Fibroblast of mammary gland (primary cell): ENCODE results near the gene TMEM154.

Experiments
- DNase-seq: peaks from one replicate; pipeline ENCODE4 v3.0.0-alpha.2; 2010; ENCODE audit warnings: low read depth
- H3K4me3 ChIP-seq: 2 replicates; pipeline ENCODE4 v1.5.1; 2011; ENCODE audit warnings: low read depth, mild to moderate bottlenecking, low read length, moderate library complexity; ENCODE audit not compliant: control insufficient read depth
- TF ChIP-seq, protein P1 (sequence below): conservative IDR thresholded peaks from 2 replicates; pipeline ENCODE4 v1.5.1; 2011; ENCODE audit warnings: low read depth, low read length, inconsistent platforms; ENCODE audit not compliant: control insufficient read depth, insufficient read depth

TMEM154 gene

DNA sequence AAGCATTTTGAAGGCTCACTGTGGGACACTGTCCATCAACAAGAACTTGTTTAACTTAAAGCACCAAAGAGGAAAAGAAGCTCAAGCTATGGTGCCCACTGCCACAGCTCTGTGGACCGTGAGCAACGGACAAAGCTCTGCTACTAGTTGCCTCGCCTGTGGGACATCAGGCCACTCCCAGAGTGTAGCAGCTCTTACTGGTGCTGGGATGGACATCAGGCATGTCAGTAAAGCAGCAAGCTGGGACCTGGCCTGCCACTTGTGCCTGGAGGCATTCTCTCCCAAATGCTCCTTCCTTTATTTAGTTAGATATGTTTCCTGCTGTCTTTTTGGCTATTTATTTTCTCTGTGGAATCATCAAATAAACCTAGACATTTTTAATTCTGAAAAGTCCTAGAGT, 46.7 kb downstream of the TMEM154 start:
- no peak overlapping the region for H3K4me3 ChIP-seq
- DNase-seq: no peak
- TF ChIP-seq, protein P1, sequence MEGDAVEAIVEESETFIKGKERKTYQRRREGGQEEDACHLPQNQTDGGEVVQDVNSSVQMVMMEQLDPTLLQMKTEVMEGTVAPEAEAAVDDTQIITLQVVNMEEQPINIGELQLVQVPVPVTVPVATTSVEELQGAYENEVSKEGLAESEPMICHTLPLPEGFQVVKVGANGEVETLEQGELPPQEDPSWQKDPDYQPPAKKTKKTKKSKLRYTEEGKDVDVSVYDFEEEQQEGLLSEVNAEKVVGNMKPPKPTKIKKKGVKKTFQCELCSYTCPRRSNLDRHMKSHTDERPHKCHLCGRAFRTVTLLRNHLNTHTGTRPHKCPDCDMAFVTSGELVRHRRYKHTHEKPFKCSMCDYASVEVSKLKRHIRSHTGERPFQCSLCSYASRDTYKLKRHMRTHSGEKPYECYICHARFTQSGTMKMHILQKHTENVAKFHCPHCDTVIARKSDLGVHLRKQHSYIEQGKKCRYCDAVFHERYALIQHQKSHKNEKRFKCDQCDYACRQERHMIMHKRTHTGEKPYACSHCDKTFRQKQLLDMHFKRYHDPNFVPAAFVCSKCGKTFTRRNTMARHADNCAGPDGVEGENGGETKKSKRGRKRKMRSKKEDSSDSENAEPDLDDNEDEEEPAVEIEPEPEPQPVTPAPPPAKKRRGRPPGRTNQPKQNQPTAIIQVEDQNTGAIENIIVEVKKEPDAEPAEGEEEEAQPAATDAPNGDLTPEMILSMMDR: no peak

DNA sequence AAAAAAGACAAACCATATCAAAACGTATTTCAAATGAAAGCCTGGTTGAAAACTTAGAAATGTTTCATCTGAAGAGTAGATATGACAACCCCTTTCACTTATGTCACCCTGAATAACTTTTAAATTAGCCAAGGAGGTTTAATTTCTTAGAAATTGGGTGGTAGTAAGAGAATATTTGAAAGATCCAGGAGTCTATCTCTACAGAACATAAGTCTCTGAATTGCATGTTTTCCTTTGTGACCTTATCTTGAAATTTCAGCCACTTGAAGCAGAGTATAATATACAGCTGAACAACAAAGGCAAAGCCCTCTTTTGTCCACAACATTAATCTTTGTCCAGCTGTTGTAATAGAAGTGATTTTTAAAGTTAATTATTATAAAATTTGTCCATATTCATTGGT, 49.5 kb downstream of the TMEM154 start:
- no peak for DNase-seq
- H3K4me3 ChIP-seq: no peak overlapping the region
- TF ChIP-seq, protein P1: no peak

DNA sequence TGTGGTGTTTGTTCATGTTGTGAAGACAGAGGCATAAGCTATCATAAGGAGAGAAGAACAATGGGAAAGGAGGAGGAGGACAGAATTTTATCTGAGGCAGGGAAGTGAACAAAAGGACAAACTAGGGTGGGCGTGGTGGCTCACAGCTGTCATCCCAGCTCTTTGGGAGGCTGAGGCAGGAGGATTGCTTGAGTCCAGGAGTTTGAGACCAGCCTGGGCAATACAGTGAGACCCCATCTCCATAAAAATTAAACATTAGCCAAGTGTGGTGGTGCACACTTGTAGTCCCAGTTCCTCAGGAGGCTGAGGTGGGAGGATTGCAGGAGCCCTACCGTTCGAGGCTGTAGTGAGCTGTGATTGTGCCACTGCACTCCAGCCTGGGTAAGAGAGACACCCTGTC, 49.9 kb downstream of the TMEM154 start:
- TF ChIP-seq, protein P1: no peak
- no peak overlapping the region for H3K4me3 ChIP-seq
- no peak for DNase-seq

DNA sequence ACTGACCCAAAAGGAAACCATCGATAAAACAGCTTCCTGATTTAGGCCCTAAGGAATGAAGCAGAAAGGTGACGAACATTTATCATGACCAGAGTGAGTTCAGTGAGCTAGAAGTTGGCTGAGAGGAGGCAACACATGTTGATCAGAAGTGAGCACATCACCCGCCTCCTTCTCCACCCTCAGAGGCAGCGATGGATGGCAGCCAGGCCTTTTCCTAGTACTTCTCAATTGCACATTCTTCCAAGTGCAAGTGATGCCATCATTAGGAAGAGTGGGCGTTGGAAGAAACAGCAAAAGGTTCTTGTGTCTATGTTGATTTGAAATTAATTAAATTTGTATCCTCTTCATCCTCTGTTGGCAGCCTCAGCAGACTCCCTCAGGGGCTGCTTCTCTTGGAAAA, 51.7 kb downstream of the TMEM154 start:
- H3K4me3 ChIP-seq: no peak overlapping the region
- TF ChIP-seq, protein P1: no peak
- peak; percentile 90 for DNase-seq

DNA sequence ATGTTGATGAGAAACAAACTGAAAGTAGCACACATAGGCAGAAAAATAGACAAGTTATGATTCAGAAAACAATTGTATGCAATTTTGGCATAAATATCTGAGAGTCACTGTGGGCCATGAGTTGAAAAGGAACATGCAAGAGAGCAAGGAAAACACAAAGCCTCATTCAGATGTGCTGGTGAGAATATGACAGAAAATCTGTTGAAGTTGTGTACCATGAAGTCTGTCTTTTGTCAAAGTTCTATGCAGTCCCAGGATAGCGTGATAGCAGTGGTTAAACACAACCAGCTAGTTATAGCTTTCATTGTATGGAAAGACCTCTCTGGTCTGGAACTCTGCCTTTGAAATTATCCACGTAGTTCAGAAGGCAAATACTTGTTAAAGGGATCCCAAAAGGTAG, 53.0 kb downstream of the TMEM154 start:
- TF ChIP-seq, protein P1: no peak
- no peak for DNase-seq
- no peak overlapping the region for H3K4me3 ChIP-seq

DNA sequence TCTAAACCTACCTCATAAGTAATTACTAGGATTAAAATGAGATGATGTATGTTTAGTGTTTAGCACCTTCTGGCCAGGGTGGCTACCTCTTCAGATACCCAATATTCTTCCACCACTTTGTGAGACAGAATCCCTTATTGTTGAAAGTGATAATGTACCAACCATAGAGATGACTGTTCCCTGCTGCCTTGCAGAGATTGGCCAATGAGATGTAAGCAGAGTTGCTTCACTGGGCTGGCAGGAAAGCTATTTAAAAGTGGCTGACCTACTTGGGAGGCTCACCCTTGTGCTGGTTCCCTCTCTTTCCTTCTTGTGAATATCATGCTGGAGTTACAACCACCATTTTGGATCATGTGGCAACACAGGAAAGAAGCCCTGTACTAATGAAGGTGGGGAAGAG, 58.9 kb downstream of the TMEM154 start:
- peak; percentile 15 for DNase-seq
- TF ChIP-seq, protein P1: no peak
- no peak overlapping the region for H3K4me3 ChIP-seq

DNA sequence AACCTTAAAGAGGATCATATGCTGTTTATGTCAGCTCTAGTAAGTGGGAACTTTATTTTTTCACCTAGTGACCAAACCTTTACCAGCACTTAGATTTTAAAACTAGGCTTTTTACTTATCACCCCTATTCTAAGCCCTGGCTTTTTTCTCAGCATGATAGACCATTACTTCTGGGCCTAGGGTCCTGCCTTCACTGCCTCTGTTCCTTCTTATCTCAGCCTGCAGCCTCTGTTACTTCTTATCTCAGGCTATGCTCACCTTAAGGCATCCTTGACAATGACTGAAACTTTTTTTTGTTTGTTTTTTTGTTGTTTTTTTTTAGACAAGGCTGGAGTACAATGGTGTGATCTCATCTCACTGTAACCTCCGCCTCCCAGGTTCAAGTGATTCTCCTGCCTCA, 59.6 kb downstream of the TMEM154 start:
- TF ChIP-seq, protein P1: no peak
- H3K4me3 ChIP-seq: no peak overlapping the region
- no peak for DNase-seq
